ENCODE results near the gene AGAP1.

The AGAP1 gene

GRCh38 chr2:235618039-235618438, 124.2 kb downstream of the AGAP1 start:
- FAIRE-seq (no peak), DNase-seq (ENCODE audit: insufficient read length, low spot score) (no peak)
- no peak for TF ChIP-seq TAF1 (IDR thresholded peaks at IDR 0.05; ENCODE audit: low read depth, low read length)
- TF ChIP-seq POLR2AphosphoS5 (IDR thresholded peaks at IDR 0.05; ENCODE audit: low read depth, low read length), result no peak
- no peak for TF ChIP-seq POU2F2 (IDR thresholded peaks at IDR 0.05; ENCODE audit: low read depth, low read length)
- no peak for TF ChIP-seq PAX5 (IDR thresholded peaks at IDR 0.05; ENCODE audit: insufficient read depth, low read length, severe bottlenecking)

- TF ChIP-seq TAF1 (IDR thresholded peaks at IDR 0.05; ENCODE audit: low read depth, low read length) (no peak), POLR2A (IDR thresholded peaks at IDR 0.05; ENCODE audit: low read depth, low read length) (no peak), PAX5 (IDR thresholded peaks at IDR 0.05; ENCODE audit: insufficient read depth, low read length, severe bottlenecking) (no peak), POU2F2 (IDR thresholded peaks at IDR 0.05; ENCODE audit: low read depth, low read length) (no peak), SPI1 (IDR thresholded peaks at IDR 0.05; ENCODE audit: low read depth, low read length) (no peak), POLR2AphosphoS5 (IDR thresholded peaks at IDR 0.05; ENCODE audit: low read depth, low read length) (no peak)
- FAIRE-seq, result no peak
- DNase-seq (ENCODE audit: insufficient read length, low spot score), result no peak
Observed at GRCh38 chr2:235619544-235619943, 125.7 kb downstream of the AGAP1 start.

- DNase-seq (ENCODE audit: insufficient read length, low spot score) (no peak), FAIRE-seq (no peak)
- TF ChIP-seq POLR2A (IDR thresholded peaks at IDR 0.05; ENCODE audit: low read depth, low read length), result no peak
- no peak for TF ChIP-seq POLR2AphosphoS5 (IDR thresholded peaks at IDR 0.05; ENCODE audit: low read depth, low read length)
- no peak for TF ChIP-seq POU2F2 (IDR thresholded peaks at IDR 0.05; ENCODE audit: low read depth, low read length)
- no peak for TF ChIP-seq SPI1 (IDR thresholded peaks at IDR 0.05; ENCODE audit: low read depth, low read length)
- no peak for TF ChIP-seq PAX5 (IDR thresholded peaks at IDR 0.05; ENCODE audit: insufficient read depth, low read length, severe bottlenecking)
- TF ChIP-seq TAF1 (IDR thresholded peaks at IDR 0.05; ENCODE audit: low read depth, low read length), result no peak
Observed at GRCh38 chr2:235621736-235622135, 127.9 kb downstream of the AGAP1 start.

- DNase-seq (ENCODE audit: insufficient read length, low spot score) (no peak), FAIRE-seq (no peak)
- no peak for TF ChIP-seq SPI1 (IDR thresholded peaks at IDR 0.05; ENCODE audit: low read depth, low read length)
Observed at GRCh38 chr2:235623111-235623510, 129.3 kb downstream of the AGAP1 start.

- no peak for DNase-seq (ENCODE audit: insufficient read length, low spot score)
- TF ChIP-seq POLR2AphosphoS5 (IDR thresholded peaks at IDR 0.05; ENCODE audit: low read depth, low read length) (no peak), TAF1 (IDR thresholded peaks at IDR 0.05; ENCODE audit: low read depth, low read length) (no peak), SPI1 (IDR thresholded peaks at IDR 0.05; ENCODE audit: low read depth, low read length) (no peak), PAX5 (IDR thresholded peaks at IDR 0.05; ENCODE audit: insufficient read depth, low read length, severe bottlenecking) (no peak), POU2F2 (IDR thresholded peaks at IDR 0.05; ENCODE audit: low read depth, low read length) (no peak), POLR2A (IDR thresholded peaks at IDR 0.05; ENCODE audit: low read depth, low read length) (no peak)
- FAIRE-seq, result no peak
Observed at GRCh38 chr2:235623752-235624151, 129.9 kb downstream of the AGAP1 start.

GRCh38 chr2:235626658-235627057, 132.8 kb downstream of the AGAP1 start:
- DNase-seq (ENCODE audit: insufficient read length, low spot score) (no peak), FAIRE-seq (no peak)
- TF ChIP-seq TAF1 (IDR thresholded peaks at IDR 0.05; ENCODE audit: low read depth, low read length), result no peak

GRCh38 chr2:235627682-235628081, 133.8 kb downstream of the AGAP1 start:
- FAIRE-seq (no peak), DNase-seq (ENCODE audit: insufficient read length, low spot score) (no peak)
- TF ChIP-seq POLR2AphosphoS5 (IDR thresholded peaks at IDR 0.05; ENCODE audit: low read depth, low read length) (no peak), POLR2A (IDR thresholded peaks at IDR 0.05; ENCODE audit: low read depth, low read length) (no peak), TAF1 (IDR thresholded peaks at IDR 0.05; ENCODE audit: low read depth, low read length) (no peak), POU2F2 (IDR thresholded peaks at IDR 0.05; ENCODE audit: low read depth, low read length) (no peak), PAX5 (IDR thresholded peaks at IDR 0.05; ENCODE audit: insufficient read depth, low read length, severe bottlenecking) (no peak), SPI1 (IDR thresholded peaks at IDR 0.05; ENCODE audit: low read depth, low read length) (no peak)

DNA sequence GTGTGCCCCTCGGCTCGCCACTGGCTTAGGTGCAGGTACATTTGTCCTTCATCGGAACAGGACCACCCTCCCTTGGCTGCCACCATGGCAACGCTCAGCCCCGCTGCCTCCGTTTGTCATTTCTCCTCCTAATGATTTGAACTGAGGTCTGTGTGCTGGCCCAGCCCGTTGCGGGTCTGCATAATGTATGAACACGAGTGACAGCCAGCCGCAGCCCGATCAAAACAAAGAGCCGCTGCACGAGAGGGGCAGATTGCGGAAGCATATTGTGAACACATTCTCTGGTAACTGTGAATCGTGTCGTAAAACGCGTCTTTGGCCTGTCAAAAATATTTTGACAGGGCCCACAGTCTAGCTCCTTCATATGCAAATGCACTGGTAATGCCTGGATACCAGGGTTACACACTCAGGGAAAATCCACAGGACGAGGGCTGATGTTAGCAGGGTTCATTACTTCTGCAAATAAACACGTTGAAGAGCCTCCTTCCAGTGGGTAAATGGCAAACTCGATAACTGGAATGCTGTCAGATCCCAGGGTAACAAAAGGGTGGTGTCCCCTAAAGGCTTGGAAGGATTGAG, 137.0 kb downstream of the AGAP1 start:
- no peak for FAIRE-seq
- DNase-seq (ENCODE audit: insufficient read length, low spot score), result no peak
- TF ChIP-seq TAF1 (IDR thresholded peaks at IDR 0.05; ENCODE audit: low read depth, low read length) (no peak), POU2F2 (IDR thresholded peaks at IDR 0.05; ENCODE audit: low read depth, low read length) (no peak), PAX5 (IDR thresholded peaks at IDR 0.05; ENCODE audit: insufficient read depth, low read length, severe bottlenecking) (no peak), POLR2A (IDR thresholded peaks at IDR 0.05; ENCODE audit: low read depth, low read length) (no peak), POLR2AphosphoS5 (IDR thresholded peaks at IDR 0.05; ENCODE audit: low read depth, low read length) (no peak)

GRCh38 chr2:235634435-235635158, 140.8 kb downstream of the AGAP1 start:
- FAIRE-seq, result no peak
- DNase-seq (ENCODE audit: insufficient read length, low spot score), result no peak
- TF ChIP-seq PAX5 (IDR thresholded peaks at IDR 0.05; ENCODE audit: insufficient read depth, low read length, severe bottlenecking) (no peak), POU2F2 (IDR thresholded peaks at IDR 0.05; ENCODE audit: low read depth, low read length) (no peak), SPI1 (IDR thresholded peaks at IDR 0.05; ENCODE audit: low read depth, low read length) (no peak), TAF1 (IDR thresholded peaks at IDR 0.05; ENCODE audit: low read depth, low read length) (no peak), POLR2AphosphoS5 (IDR thresholded peaks at IDR 0.05; ENCODE audit: low read depth, low read length) (no peak), POLR2A (IDR thresholded peaks at IDR 0.05; ENCODE audit: low read depth, low read length) (no peak)

DNA sequence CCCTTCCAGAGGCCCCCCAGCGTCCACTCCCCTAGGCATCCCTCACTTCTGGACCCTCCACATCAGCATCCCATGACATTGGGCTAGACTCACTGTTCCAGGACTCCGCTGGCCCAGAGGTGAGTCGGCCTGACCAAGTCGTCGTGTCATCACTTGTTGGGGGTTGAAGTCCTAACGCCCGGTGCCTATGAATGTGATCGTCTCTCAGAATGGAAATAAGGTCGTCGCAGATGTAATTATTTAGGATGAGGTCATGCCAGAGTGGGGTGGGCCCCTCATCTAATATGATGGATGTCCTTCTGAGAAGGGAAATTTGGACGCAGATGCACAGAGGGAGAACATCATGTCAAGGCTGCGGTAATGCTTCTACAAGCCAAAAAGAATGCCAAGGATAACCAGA, 142.7 kb downstream of the AGAP1 start:
- TF ChIP-seq POLR2A (IDR thresholded peaks at IDR 0.05; ENCODE audit: low read depth, low read length) (no peak), SPI1 (IDR thresholded peaks at IDR 0.05; ENCODE audit: low read depth, low read length) (no peak), POU2F2 (IDR thresholded peaks at IDR 0.05; ENCODE audit: low read depth, low read length) (no peak), POLR2AphosphoS5 (IDR thresholded peaks at IDR 0.05; ENCODE audit: low read depth, low read length) (no peak)
- no peak for DNase-seq (ENCODE audit: insufficient read length, low spot score)
- FAIRE-seq, result no peak
